MCF 10A (cell line): Measurements from ENCODE around the gene FAAH. TPM values are rescaled to one million over a fixed set of nuclear protein-coding genes. Genes with fewer than 3 reads are reported as not detected.
A peak's percentile ranks its signal among the peaks of the same experiment; 100 is the strongest.

ENCODE experiments used
- BruUV-seq: library from RNA; stranded (reverse); fragments of 400-500 nt; replicated peaks from 2 replicates; lab custom pipeline; 2021; lab: Mats Ljungman, UMichigan
- CTCF ChIA-PET: fragments of 300-600 bp; sonication (Branson Sonifier 250); formaldehyde crosslinking; extraction: SDS; loops from one replicate; lab custom pipeline; 2021; ENCODE audit warnings: antibody characterized with exemption, inconsistent platforms; lab: Yijun Ruan, JAX
- POLR2A ChIA-PET: fragments of 300-600, 350-650 bp; sonication (Branson Sonifier 250); formaldehyde crosslinking; extraction: SDS; loops from one replicate; lab custom pipeline; 2020; ENCODE audit warnings: antibody characterized with exemption, inconsistent platforms; lab: Yijun Ruan, JAX
- DNase-seq: peaks from one replicate; pipeline ENCODE4 v3.0.0-alpha.2; 2018; ENCODE audit not compliant: unreplicated experiment
- H3K27ac Mint-ChIP-seq: one replicate; pipeline ENCODE4 v1.8.0; 2022; ENCODE audit warnings: mild to moderate bottlenecking, low read depth, mixed read lengths; ENCODE audit not compliant: unreplicated experiment
- H3K27me3 Mint-ChIP-seq: one replicate; pipeline ENCODE4 v1.8.0; 2022; ENCODE audit warnings: mixed read lengths; ENCODE audit not compliant: insufficient read depth, unreplicated experiment
- H3K36me3 Mint-ChIP-seq: one replicate; pipeline ENCODE4 v1.8.0; 2022; ENCODE audit warnings: mild to moderate bottlenecking, moderate library complexity, mixed read lengths; ENCODE audit not compliant: insufficient read depth, unreplicated experiment
- H3K4me1 Mint-ChIP-seq: one replicate; pipeline ENCODE4 v1.8.0; 2022; ENCODE audit warnings: mixed read lengths; ENCODE audit not compliant: insufficient read depth, unreplicated experiment
- H3K4me3 Mint-ChIP-seq: one replicate; pipeline ENCODE4 v1.8.0; 2022; ENCODE audit warnings: mild to moderate bottlenecking, moderate library complexity, mixed read lengths; ENCODE audit not compliant: unreplicated experiment
- H3K9me3 Mint-ChIP-seq: one replicate; pipeline ENCODE4 v1.8.0; 2022; ENCODE audit warnings: mixed read lengths; ENCODE audit not compliant: unreplicated experiment
- CTCF ChIP-seq: fragments of 200-600 bp; IDR thresholded peaks from one replicate; pipeline ENCODE4 v1.8.0; 2022; ENCODE audit warnings: antibody characterized with exemption, mild to moderate bottlenecking; ENCODE audit not compliant: unreplicated experiment
- intact Hi-C: fragments of 100-400 bp; cut with micrococcal nuclease; formaldehyde crosslinking; loops from 2 replicates; pipeline ENCODE4 v1.14.1; 2022
- total RNA-seq: library from RNA; stranded (reverse); gene quantifications from 2 replicates; pipeline ENCODE4 v1.2.3, GENCODE V29; 2022

FAAH gene
- total RNA-seq, 1 experiment from 2014 or later: 19.3 TPM

DNA sequence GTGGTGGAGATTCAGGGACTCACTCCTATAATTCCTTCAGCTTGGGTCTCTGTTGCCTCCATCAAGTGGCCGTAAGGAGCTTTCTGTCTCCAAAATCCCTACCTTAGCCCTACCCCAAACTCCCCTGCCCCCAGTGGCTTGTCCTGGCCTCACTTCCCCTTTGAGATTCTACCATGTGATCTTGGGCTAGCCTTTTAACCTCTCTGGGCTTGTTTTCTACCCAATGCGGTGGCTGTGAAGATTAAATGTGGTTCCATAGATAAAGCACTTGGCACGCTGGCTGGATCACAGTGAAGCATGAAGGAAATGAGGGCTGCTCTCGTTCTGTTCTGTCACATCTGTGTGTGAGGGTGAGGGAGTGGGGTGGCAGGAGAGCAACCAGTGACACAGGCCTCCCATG lies 43.6 kb downstream of the FAAH start:
- no peak overlapping the region for H3K27ac Mint-ChIP-seq
- H3K27me3 Mint-ChIP-seq: peaks cover 44% of the 10 kb centered on the region
- CTCF ChIA-PET: interaction anchor here (0.6 to 1.3 kb wide), 5 partner anchors 8 to 745 kb away, joined by 3 read pairs; no protein-coding TSS in a partner anchor

DNA sequence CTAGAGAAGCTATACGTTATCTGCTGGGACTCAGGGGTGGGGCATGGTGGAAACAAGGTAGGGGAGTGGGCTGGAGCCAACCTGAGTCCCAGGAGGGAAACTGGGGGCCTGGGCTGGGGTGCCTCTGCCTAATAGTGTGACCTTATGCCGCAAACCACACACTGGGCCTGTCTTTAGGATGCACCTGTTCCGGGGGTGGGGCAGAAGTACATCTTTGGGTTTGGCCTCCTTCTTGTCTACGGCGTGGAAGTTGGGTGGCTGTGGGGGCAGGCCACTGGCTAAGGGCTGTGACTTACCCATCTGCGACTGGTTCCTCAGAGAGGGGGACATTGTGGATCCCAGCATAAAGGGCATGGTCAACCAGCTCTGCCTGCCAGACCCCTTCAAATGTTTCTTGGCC lies 44.2 kb downstream of the FAAH start:
- Mint-ChIP-seq H3K4me1 (peaks cover 11% of the 10 kb centered on the region), H3K36me3 (no peaks in the 10 kb centered on the region), H3K27ac (no peak overlapping the region), H3K27me3 (peaks cover 44% of the 10 kb centered on the region), H3K9me3 (no peaks in the 10 kb centered on the region), H3K4me3 (no peak overlapping the region)
- TF ChIP-seq CTCF: no peak
- intact Hi-C loops: no loop called here
- ChIA-PET CTCF (interaction anchor here (0.7 to 1.7 kb wide), 5 partner anchors 13 to 744 kb away, joined by 3 to 10 read pairs (median 6); no protein-coding TSS in a partner anchor), POLR2A (no interaction called here)
- no peak for DNase-seq
- no TSS peak for BruUV-seq

More for the DNA sequence above, 43.6 kb downstream of the FAAH start:
- intact Hi-C loops: no loop called here
- TF ChIP-seq CTCF: no peak
- Mint-ChIP-seq H3K4me1 (peaks cover 4% of the 10 kb centered on the region), H3K4me3 (no peak overlapping the region), H3K9me3 (no peaks in the 10 kb centered on the region), H3K36me3 (no peaks in the 10 kb centered on the region)
- BruUV-seq: no TSS peak
- DNase-seq: no peak
- POLR2A ChIA-PET: no interaction called here

DNA sequence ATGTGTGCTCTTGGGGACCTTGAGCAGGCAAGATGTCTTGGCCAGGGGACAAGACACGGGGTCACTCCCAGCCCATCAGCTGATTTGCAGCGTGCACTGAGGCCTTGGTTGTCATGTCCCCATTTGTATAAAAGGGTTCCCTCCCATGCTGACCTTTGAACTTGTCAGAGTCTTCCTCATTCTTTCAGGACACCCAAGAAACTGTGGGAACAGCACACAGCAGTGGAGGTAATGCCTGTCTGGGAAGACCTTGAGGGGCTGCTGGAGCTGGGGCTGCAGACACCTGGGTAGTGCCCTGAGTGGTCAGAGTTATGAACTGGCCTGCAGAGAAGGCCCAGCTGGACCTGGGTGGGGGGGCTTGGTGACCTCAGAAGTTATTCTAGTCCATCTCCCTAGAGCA lies 46.4 kb downstream of the FAAH start:
- Mint-ChIP-seq H3K4me3 (no peak overlapping the region), H3K27me3 (peaks cover 28% of the 10 kb centered on the region), H3K4me1 (peaks cover 13% of the 10 kb centered on the region), H3K36me3 (no peaks in the 10 kb centered on the region), H3K27ac (no peak overlapping the region), H3K9me3 (no peaks in the 10 kb centered on the region)
- TF ChIP-seq CTCF: no peak
- ChIA-PET CTCF (interaction anchor here (0.6 to 1.3 kb wide), 6 partner anchors 9 to 132 kb away, joined by 3 read pairs; no protein-coding TSS in a partner anchor), POLR2A (interaction anchor here (0.5 kb wide), 1 partner anchor 43 kb away, joined by 3 read pairs; no protein-coding TSS in a partner anchor)
- intact Hi-C loops: no loop called here
- BruUV-seq: no TSS peak
- DNase-seq: no peak

- POLR2A ChIA-PET: no interaction called here
- H3K4me3 Mint-ChIP-seq: peak overlapping the region; percentile 77
- H3K9me3 Mint-ChIP-seq: no peaks in the 10 kb centered on the region
- H3K27ac Mint-ChIP-seq: no peak overlapping the region
- intact Hi-C loops: no loop called here
- H3K36me3 Mint-ChIP-seq: no peaks in the 10 kb centered on the region
- peak; percentile 85 for TF ChIP-seq CTCF
- BruUV-seq: no TSS peak
- CTCF ChIA-PET: interaction anchor here (0.6 to 1.6 kb wide), 14 partner anchors 9 to 357 kb away, joined by 3 to 12 read pairs (median 5); no protein-coding TSS in a partner anchor
- H3K27me3 Mint-ChIP-seq: peaks cover 21% of the 10 kb centered on the region
- DNase-seq: peak; percentile 94
- peaks cover 13% of the 10 kb centered on the region for H3K4me1 Mint-ChIP-seq
Measured at GRCh38 chr1:46442317-46443161, 48.4 kb downstream of the FAAH start.
